NT2/D1 (cell line): ENCODE results near the gene NDUFS6.

Experiments
- SUZ12 ChIP-seq: IDR thresholded peaks from 2 replicates; pipeline ENCODE4 v1.6.1; 2011; ENCODE audit not compliant: insufficient read length, insufficient read depth; ENCODE audit errors: extremely low read depth
- YY1 ChIP-seq: IDR thresholded peaks from 2 replicates; pipeline ENCODE4 v1.6.1; 2011; ENCODE audit not compliant: insufficient read length, insufficient read depth
- ZNF274 ChIP-seq: IDR thresholded peaks from 2 replicates; pipeline ENCODE4 v1.6.1; 2011; ENCODE audit warnings: mild to moderate bottlenecking, low read depth, low read length

GRCh38 chr5:1751864-1752822 lies 49.1 kb upstream of the NDUFS6 start:
- no peak for TF ChIP-seq ZNF274
- TF ChIP-seq SUZ12 = no peak
- no peak for TF ChIP-seq YY1
